HUDEP-2 (cell line): ENCODE measurements around the gene XPR1.

Experiments used
- DNase-seq, 76 experiments: peaks; one replicate each; lab custom pipeline; 2025; ENCODE audit not compliant: unreplicated experiment in 76 of 76; lab: John Stamatoyannopoulos, UW

The XPR1 gene

DNA sequence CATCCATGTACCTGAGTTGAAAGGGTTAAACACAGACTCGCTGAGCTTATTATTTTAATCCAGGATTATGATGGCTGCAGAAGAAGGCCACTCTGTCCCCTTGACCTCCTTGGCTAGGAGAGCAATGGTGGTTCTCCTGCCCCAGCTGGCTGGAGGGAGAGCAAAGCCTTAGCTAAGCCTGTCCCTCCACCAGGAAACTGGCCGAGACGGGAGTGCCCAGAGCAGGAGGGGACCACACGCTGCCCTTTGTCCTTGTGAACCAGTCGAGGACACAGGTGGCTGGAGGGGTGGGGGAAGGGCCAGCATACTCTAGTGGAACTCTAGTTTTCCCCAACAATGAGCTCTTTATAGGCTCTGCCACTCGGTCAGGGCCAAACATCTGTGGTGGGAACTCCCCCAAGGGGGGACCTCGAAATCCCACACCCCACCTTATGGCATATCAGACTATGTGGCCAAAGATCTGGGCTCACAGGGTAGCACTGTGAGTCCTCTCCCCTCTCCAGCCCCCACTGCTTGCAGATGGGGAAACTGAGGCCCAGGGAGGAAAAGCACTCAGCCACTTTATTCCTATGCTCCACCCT lies 293.7 kb downstream of the XPR1 start:
- DNase-seq, result no peak

GRCh38 chr1:180926164-180926981 lies 294.6 kb downstream of the XPR1 start:
- peak in 55 of 76 experiments; percentile 1 to 75 (median 32) for DNase-seq

- no peak for DNase-seq
Measured at GRCh38 chr1:180927348-180927747, 295.5 kb downstream of the XPR1 start.

GRCh38 chr1:180927841-180928240 lies 296.0 kb downstream of the XPR1 start:
- no peak for DNase-seq

DNA sequence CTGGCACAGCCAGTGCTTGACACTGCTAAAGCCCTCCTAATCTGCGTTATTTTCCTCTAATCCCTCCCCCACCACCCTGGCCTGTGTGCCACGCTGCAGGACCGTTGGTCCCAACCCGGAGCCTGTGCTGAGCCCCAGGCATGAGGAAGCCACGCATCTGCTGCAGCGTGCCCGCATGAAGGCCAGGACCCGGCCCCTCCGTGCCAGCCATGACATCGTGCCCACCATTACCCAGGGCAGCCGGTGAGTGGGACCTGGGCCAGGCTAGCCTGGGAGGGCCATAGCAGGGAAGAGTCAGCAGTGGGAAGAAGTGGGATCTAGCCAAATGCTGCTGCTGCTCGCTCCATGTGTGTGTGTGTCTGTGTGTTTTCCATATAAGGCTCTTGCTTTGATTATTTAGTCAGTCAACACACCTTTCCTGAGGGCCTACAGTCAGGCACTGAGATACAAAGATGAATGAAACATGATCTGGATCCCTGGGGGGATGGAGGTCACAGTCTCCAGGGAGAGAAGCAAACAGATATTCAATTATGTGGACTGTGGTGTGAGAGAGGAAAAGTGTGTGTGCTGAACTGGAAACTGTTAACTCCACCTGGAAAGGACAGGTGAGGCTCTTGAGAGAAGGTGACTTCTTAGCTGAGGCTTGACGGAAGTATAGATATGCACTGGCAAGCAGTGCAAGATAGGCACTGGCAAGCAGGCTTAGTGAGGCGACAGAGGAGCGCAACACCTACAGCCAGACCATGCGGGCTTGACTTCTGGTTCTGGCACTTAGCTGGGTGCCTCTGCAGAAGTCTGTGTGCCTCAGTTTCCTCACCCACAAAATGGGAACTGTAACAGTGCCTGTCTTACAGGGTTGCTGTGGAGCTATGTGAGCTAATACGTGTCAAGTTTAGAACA lies 296.8 kb downstream of the XPR1 start:
- no peak for DNase-seq

DNA sequence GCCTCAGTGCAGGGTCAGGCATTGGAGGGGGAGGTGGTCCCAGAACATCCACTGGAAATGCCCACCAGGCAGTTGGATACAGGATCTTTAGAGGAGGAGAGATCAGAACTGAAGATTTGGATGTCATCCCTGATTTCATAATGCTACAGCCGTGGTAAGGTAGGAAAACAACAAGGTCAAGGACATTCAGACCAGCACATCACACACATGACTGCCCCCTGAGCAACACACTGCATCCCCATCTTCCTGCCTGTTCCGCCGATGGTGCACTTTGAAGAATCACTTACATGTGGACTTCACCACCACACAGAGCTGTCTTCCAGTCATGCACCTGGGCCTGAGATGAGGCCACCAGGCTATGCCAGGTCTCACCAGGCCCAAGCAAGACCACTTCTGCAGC lies 297.6 kb downstream of the XPR1 start:
- no peak for DNase-seq

DNA sequence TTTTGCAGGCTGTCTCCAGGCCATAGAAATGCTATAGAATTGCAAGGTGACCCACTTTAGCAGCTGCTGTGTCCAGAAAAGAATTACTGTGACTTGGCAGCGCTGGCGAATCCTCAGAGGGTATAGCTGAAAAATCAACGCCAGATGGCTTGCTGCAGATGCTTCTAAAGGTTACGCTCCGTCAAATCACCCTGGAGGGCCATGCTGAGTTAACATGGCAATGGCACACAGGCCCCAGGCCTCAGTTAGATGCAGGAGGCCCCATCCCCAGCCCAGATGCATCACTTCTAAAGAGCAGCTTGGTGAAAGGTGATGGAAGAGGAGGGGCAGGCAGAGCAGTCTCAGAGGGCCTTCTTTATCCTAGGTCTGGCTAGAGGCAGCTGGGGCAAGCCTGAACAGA lies 298.9 kb downstream of the XPR1 start:
- no peak for DNase-seq

DNA sequence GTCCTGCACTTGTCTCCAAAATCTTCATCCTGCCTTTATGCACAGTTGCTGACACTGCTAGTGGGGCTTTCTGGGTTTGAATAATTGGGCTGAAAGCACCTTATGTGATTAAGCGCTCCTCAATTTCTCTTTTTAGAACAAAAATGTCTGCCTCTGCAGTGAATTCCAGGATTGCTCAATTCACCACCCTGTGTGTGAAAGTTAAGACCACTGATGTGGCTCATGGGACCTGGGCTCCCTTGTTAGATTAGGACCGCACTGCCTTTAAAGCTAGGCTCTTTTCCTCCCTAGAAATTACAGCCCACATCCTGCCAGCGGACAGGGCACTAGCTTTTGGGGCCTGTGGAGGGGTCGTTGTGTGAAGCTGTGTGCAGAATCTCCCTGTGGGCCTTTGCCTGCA lies 299.7 kb downstream of the XPR1 start:
- no peak for DNase-seq

GRCh38 chr1:180932378-180932777 lies 300.6 kb downstream of the XPR1 start:
- DNase-seq, result no peak

DNA sequence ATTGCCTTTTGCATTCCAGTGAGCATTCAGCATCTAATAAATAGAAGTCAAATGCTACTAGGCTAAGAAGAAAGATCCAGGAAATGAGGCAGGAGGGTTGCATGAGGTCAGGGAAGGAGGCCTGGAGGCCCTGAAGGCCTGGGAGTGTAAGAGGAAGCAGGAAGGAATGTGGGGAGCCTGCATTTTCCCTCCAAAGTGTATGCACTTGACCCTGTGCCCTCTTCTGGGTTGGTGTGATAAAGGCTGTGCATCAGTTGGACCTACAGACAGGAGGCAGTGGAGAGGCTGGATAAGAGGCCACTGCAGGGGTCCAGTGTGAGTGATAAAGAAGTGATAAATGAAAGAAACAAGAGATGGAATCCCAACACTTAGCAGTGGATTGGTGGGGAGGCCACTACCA lies 301.3 kb downstream of the XPR1 start:
- peak in 3 of 76 experiments; percentile 6 to 27 (median 19) for DNase-seq

DNA sequence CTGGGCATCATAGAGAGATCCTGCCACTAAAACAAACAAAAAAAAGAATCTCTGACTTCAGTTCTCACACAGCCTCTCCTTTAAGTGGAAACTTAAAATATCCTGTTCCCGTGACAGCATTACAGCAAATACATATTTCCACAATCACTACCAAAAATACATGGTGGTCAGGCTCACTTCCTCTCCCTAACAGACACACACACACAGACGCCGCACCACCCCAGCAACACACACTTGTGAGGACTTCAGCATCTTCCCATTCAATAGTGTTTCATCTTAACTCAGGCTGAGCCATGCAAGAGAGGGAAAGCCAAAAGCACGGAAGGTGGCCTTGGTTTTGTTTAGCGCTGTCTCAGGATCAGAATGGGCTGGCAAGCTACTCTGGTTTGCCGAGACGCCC lies 302.7 kb downstream of the XPR1 start:
- no peak for DNase-seq

- DNase-seq, result no peak
Measured at GRCh38 chr1:180935326-180936109, 303.7 kb downstream of the XPR1 start.

- DNase-seq, result no peak
Measured at GRCh38 chr1:180936110-180937011, 304.5 kb downstream of the XPR1 start.

DNA sequence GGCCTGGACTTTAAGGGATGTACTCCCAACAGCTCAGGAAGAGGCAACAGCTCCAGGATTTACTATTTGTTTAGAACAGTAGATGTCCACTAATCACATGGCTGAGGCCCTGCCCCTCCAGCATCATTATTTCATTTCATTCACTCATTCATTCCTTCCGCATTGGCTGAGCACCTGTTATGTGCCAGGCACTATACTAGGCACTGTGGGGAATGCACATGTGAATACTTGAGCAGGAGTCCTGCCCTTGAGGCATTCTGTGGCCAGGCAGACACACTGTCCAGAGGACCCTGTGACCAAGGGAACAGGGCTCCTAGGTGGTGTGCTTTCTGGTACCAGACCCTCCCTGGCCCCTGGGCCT lies 305.2 kb downstream of the XPR1 start:
- no peak for DNase-seq

DNA sequence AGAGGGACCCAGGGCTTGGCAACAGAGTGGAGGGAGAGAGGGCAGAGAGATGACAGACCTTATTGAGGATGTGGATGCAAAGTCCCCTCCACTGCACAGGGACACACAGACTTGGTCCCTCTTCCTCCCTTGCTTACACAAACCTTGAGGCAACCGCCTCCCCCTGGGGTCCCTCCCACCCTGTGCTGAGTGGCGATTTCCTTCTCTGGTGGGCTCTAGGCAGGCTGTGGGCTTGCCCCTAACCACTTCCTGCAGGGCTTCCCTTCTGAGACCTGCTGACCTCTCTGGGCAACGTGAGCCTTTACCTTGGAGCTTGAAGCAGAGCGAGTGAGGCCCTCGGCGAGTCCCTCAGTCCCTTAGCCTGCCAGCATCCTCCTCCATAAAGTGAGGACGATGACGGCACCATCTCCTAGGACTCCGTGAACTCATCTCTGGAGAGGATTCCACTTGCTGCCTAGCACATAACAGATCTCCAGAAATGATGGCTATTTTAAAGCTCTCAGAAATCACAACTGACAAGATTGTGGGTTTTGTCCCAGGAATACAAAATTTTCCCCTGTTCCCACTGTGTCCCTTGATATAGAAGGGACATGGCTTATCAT lies 305.9 kb downstream of the XPR1 start:
- no peak for DNase-seq

- no peak for DNase-seq
Measured at GRCh38 chr1:180939073-180939710, 307.4 kb downstream of the XPR1 start.

DNA sequence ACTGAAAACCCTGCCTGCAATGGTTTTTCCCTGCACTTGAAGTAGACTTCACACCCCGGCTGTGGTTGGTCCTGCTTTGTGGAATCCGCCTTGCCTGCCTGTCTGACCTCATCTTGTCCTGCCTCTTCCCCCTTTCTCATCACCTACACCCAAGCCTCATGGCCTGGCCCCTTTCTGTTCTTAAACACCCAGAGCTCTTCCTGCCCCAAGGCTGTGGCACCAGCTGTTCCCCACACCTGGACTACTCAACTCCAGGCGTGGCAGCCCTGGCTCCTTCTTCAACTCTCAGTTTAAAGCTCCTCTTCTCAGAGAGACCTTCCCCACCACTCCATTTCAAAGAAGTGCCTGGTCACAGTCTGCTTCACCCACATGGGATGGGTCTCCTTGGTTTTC lies 307.9 kb downstream of the XPR1 start:
- DNase-seq, result no peak
